Stomach (tissue), 4 donors: ENCODE measurements around the gene CTR9.

Experiments
- EP300 ChIP-seq: sonication (generic); formaldehyde crosslinking; IDR thresholded peaks from one replicate; pipeline ENCODE4 v1.6.1; 2017; ENCODE audit warnings: antibody characterized with exemption
- POLR2A ChIP-seq, 4 donors: fragments of 450-650 bp; IDR thresholded peaks; one replicate each; pipeline ENCODE4 v1.6.1; 2016; ENCODE audit warnings: antibody characterized with exemption in 4 of 4, control low read depth in 2 of 4, mild to moderate bottlenecking in 1 of 4, moderate library complexity in 1 of 4
- POLR2AphosphoS5 ChIP-seq, 3 donors: sonication (generic); formaldehyde crosslinking; IDR thresholded peaks; one replicate each; pipeline ENCODE4 v1.6.1; 2016; ENCODE audit warnings: antibody characterized with exemption in 3 of 3
- TF ChIP-seq, protein P1 (sequence below), 7 experiments: fragments of 450-650 bp in 4 of 7; fragments of 200-600 bp in 3 of 7; sonication (generic) in 3 of 7; IDR thresholded peaks; one replicate each; pipeline ENCODE4 v1.5.1; 2016 to 2019; ENCODE audit warnings: antibody characterized with exemption in 7 of 7, control low read depth in 2 of 7, mild to moderate bottlenecking in 1 of 7

DNA sequence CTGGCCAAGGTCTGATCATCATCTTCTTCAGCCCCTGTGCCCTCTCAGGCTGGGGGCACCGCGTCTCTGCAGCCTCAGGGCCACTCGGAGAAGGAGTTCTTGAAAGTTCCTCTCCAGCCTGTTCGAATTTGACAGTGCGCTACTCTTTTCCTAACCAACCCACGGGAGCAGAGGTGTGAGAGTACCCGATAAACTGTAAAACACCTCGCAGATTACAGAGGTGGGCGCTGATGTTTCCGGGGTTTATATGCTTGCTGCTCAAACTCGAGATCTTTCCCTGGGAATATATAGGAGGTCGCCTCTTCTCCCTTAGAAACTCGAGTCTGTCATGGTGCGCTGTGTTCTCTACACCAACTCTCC, 515 bp downstream of the CTR9 start:
- TF ChIP-seq, protein P1, sequence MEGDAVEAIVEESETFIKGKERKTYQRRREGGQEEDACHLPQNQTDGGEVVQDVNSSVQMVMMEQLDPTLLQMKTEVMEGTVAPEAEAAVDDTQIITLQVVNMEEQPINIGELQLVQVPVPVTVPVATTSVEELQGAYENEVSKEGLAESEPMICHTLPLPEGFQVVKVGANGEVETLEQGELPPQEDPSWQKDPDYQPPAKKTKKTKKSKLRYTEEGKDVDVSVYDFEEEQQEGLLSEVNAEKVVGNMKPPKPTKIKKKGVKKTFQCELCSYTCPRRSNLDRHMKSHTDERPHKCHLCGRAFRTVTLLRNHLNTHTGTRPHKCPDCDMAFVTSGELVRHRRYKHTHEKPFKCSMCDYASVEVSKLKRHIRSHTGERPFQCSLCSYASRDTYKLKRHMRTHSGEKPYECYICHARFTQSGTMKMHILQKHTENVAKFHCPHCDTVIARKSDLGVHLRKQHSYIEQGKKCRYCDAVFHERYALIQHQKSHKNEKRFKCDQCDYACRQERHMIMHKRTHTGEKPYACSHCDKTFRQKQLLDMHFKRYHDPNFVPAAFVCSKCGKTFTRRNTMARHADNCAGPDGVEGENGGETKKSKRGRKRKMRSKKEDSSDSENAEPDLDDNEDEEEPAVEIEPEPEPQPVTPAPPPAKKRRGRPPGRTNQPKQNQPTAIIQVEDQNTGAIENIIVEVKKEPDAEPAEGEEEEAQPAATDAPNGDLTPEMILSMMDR (IDR thresholded peaks at IDR 0.05), result no peak
- TF ChIP-seq POLR2A (IDR thresholded peaks at IDR 0.05) (no peak), POLR2AphosphoS5 (IDR thresholded peaks at IDR 0.05) (no peak), EP300 (no peak)
